ENCODE data around the gene GLTP. TPM values are rescaled to one million over a fixed set of nuclear protein-coding genes. Genes with fewer than 3 reads are reported as not detected.

GLTP gene
- total RNA-seq, 4 donors from 2014 or later = 8.7 to 53.9 (median 24.6) TPM

- no peaks in the 10 kb centered on the region for H3K27me3 ChIP-seq
- no peaks in the 10 kb centered on the region for H3K9me3 ChIP-seq
- peaks cover 0 to 9% of the 10 kb centered on the region in 2 donors for H3K4me1 ChIP-seq
- no peak for TF ChIP-seq POLR2A (IDR thresholded peaks at IDR 0.05)
- TF ChIP-seq CTCF (IDR thresholded peaks at IDR 0.05) = no peak
- H3K36me3 ChIP-seq = no peaks in the 10 kb centered on the region
- H3K27ac ChIP-seq = no peak overlapping the region
- intact Hi-C loops (cut with DNase I; ENCODE audit: low total_unique reads) = loop anchor here (10.0 kb wide), 1 partner anchor 79 kb away; no protein-coding TSS in a partner anchor
- H3K4me3 ChIP-seq = no peak overlapping the region
- DNase-seq = no peak
Observed at GRCh38 chr12:109883461-109883860, 3.1 kb upstream of the GLTP start.

GRCh38 chr12:109881752-109882151, 1.4 kb upstream of the GLTP start:
- DNase-seq = no peak
- intact Hi-C loops (cut with DNase I; ENCODE audit: low total_unique reads) = loop anchor here (10.0 kb wide), 1 partner anchor 77 kb away; no protein-coding TSS in a partner anchor

GRCh38 chr12:109880938-109881337, 597 bp upstream of the GLTP start:
- intact Hi-C loops (cut with DNase I; ENCODE audit: low total_unique reads) = loop anchor here (10.0 kb wide), 1 partner anchor 76 kb away; no protein-coding TSS in a partner anchor
- Histone ChIP-seq H3K9me3 (no peaks in the 10 kb centered on the region), H3K4me1 (peaks cover 0 to 9% of the 10 kb centered on the region in 2 donors), H3K4me3 (peak overlapping the region; percentile 37 to 90), H3K36me3 (no peaks in the 10 kb centered on the region), H3K27me3 (no peaks in the 10 kb centered on the region), H3K27ac (peak overlapping the region in 1 of 2 donors; percentile 72)
- DNase-seq = no peak
- no peak for TF ChIP-seq POLR2A (IDR thresholded peaks at IDR 0.05)
- TF ChIP-seq CTCF (IDR thresholded peaks at IDR 0.05) = no peak

More at GRCh38 chr12:109881752-109882151, 1.4 kb upstream of the GLTP start:
- no peak for TF ChIP-seq CTCF (IDR thresholded peaks at IDR 0.05)
- no peak for TF ChIP-seq POLR2A (IDR thresholded peaks at IDR 0.05)
- no peak overlapping the region for H3K27ac ChIP-seq
- H3K9me3 ChIP-seq = no peaks in the 10 kb centered on the region
- peaks cover 0 to 9% of the 10 kb centered on the region in 2 donors for H3K4me1 ChIP-seq
- H3K27me3 ChIP-seq = no peaks in the 10 kb centered on the region
- H3K36me3 ChIP-seq = no peaks in the 10 kb centered on the region
- no peak overlapping the region for H3K4me3 ChIP-seq

- TF ChIP-seq CTCF (IDR thresholded peaks at IDR 0.05) (no peak), POLR2A (IDR thresholded peaks at IDR 0.05) (no peak)
- intact Hi-C loops (cut with DNase I; ENCODE audit: low total_unique reads) = loop anchor here (10.0 kb wide), 1 partner anchor 75 kb away; no protein-coding TSS in a partner anchor
- Histone ChIP-seq H3K27me3 (no peaks in the 10 kb centered on the region), H3K27ac (peak overlapping the region; percentile 72 to 82), H3K4me3 (peak overlapping the region; percentile 77 to 90), H3K36me3 (no peaks in the 10 kb centered on the region), H3K4me1 (peaks cover 0 to 9% of the 10 kb centered on the region in 2 donors), H3K9me3 (no peaks in the 10 kb centered on the region)
- DNase-seq = no peak
Observed at GRCh38 chr12:109879351-109880042, 844 bp downstream of the GLTP start.

GRCh38 chr12:109878749-109879148, 1.6 kb downstream of the GLTP start:
- Histone ChIP-seq H3K4me3 (peak overlapping the region in 1 of 2 donors; percentile 90), H3K4me1 (peaks cover 0 to 9% of the 10 kb centered on the region in 2 donors), H3K9me3 (no peaks in the 10 kb centered on the region), H3K27me3 (no peaks in the 10 kb centered on the region), H3K27ac (no peak overlapping the region), H3K36me3 (no peaks in the 10 kb centered on the region)
- TF ChIP-seq POLR2A (IDR thresholded peaks at IDR 0.05) (no peak), CTCF (IDR thresholded peaks at IDR 0.05) (no peak)
- intact Hi-C loops (cut with DNase I; ENCODE audit: low total_unique reads) = no loop called here
- no peak for DNase-seq
